ENCODE data around the gene SPINK2.

The SPINK2 gene

DNA sequence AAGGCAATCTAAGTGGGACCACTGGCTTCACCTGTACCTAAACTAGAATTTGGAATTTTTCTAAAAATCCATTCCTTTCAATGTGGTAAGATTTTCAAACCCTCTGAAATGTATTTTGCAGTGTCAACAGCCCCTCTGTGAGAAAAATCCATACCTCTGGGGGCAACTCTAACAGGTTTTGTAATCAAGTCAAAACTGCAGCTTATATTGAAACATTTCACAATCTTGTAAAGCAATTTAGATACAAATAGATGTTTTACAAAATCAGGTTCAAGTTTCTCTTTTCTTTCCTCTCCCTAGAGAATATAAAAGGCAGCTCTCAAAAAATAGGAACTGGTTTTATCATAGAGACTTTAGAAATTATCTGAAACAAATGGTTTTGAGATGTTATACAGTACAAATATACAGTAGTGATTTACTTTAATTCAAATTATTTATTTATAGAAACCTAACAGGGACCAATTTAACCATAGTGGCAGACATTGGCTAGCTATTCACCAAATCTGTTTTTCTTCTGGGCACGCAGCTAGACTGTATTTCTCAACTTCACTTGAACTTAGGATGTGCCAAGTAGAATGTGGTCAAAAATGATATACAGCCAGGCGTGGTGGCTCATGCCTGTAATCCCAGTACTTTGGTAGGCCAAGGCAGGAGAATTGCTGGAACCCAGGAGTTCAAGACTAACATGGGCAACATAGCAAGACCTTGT, 36.3 kb upstream of the SPINK2 start:
- H3K27ac ChIP-seq, result no peak overlapping the region
- TF ChIP-seq, protein P1, sequence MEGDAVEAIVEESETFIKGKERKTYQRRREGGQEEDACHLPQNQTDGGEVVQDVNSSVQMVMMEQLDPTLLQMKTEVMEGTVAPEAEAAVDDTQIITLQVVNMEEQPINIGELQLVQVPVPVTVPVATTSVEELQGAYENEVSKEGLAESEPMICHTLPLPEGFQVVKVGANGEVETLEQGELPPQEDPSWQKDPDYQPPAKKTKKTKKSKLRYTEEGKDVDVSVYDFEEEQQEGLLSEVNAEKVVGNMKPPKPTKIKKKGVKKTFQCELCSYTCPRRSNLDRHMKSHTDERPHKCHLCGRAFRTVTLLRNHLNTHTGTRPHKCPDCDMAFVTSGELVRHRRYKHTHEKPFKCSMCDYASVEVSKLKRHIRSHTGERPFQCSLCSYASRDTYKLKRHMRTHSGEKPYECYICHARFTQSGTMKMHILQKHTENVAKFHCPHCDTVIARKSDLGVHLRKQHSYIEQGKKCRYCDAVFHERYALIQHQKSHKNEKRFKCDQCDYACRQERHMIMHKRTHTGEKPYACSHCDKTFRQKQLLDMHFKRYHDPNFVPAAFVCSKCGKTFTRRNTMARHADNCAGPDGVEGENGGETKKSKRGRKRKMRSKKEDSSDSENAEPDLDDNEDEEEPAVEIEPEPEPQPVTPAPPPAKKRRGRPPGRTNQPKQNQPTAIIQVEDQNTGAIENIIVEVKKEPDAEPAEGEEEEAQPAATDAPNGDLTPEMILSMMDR (conservative IDR thresholded peaks at IDR 0.05), result no peak
- TF ChIP-seq ZFX (IDR thresholded peaks at IDR 0.05), result no peak

DNA sequence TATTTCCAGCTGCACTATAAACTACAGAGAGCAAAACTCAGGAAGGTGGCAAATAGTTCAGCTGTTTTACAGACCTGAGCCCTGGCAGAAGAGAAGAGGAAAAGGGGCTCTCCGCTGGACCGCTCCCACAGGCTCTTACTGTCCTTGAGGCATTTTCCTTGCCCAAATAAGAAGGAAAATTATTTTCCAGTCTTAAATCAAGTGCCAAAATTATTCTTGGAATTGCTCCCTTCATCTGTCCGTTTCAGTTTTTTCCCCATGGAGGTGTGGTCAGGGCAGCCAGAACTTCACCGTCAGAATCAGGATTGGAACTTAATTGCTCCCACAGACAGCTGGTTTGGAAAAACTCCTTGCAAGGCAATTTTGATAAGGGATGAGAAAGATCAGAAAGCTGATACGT, 35.2 kb upstream of the SPINK2 start:
- H3K27ac ChIP-seq, result no peak overlapping the region
- TF ChIP-seq, protein P1 (conservative IDR thresholded peaks at IDR 0.05), result no peak
- TF ChIP-seq ZFX (IDR thresholded peaks at IDR 0.05), result no peak

DNA sequence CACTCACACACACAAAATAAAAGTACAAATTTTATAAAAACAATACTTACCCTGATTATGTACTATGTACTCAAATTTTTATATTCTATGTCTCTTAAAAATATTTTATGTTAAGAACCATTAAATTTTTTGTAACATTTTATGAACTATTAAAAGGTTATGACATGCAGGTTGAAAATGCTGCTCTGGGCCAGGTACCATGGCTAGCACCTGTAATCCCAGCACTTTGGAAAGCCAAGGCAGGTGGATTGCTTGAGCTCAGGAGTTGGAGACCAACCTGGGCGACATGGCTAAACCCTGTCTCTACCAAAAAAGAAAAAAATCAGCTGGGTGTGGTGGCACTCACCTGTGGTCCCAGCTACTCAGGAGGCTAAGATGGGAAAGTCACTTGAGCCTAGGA, 29.4 kb upstream of the SPINK2 start:
- no peak overlapping the region for H3K27ac ChIP-seq
- TF ChIP-seq, protein P1 (conservative IDR thresholded peaks at IDR 0.05), result no peak
- TF ChIP-seq ZFX (IDR thresholded peaks at IDR 0.05), result no peak

DNA sequence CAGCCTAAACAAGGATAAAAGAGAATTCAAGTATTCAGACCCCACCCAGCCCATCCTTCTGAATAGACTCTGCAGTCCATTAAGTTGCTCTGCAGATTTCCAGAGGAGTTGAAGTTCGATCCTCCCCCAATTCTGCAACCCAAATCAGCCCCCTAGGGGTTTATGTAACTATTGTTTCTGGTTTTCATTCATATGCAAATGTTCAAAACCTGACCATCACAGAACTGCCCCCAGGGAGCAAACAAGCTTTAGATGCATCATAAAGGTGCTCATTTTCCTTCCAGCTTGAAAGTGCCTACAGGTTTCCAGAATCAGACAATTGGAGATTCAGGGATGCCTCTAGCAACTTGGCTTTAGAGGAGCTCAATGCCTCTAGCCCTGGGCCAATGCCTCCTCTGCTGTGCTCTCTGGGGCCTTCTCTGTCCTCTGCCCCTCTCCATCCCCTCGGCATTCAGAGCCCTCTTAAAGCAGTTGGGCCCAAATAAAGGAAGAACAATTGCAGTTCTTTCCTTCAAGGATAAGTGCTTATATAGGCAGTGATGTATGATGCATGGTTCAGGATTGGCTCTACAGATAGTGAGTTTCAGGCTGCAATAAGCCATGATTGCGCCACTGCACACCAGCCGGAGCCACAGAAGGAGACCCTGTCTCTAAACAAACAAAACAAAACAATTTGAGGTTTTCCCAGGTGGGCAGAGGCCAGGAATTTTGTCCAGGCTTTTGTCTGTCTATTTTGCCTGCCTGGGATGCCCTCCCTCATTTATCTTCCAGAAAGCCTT, 23.5 kb upstream of the SPINK2 start:
- TF ChIP-seq ZFX (IDR thresholded peaks at IDR 0.05), result no peak
- TF ChIP-seq, protein P1 (conservative IDR thresholded peaks at IDR 0.05), result no peak
- H3K27ac ChIP-seq, result no peak overlapping the region

DNA sequence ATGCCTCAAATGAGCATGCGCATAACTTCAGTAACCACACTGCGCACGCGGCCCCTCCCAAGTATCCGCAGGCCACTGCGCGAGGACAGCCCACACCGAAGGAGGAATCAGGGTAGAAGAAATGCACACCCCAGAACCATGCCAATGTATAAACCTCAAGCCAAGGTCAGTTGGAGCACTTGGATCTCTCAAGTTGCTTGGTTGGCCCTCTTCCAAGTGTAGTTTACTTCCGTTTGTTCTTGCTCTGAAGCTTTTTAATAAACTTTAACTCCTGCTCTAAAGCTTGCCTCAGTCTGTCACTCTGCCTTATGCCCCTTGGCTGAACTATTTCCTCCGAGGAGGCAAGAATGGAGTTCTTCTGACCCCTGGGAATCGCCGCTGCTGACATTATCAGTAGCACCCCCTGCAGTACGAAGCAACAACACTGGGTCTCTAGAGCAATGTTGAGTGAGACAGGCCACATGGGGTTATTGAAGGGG, 22.0 kb upstream of the SPINK2 start:
- TF ChIP-seq, protein P1 (conservative IDR thresholded peaks at IDR 0.05), result no peak
- TF ChIP-seq ZFX (IDR thresholded peaks at IDR 0.05), result no peak
- 0 out of 2 replicates have a peak overlapping the region, but pooled peaks have one; percentile 6 for H3K27ac ChIP-seq

DNA sequence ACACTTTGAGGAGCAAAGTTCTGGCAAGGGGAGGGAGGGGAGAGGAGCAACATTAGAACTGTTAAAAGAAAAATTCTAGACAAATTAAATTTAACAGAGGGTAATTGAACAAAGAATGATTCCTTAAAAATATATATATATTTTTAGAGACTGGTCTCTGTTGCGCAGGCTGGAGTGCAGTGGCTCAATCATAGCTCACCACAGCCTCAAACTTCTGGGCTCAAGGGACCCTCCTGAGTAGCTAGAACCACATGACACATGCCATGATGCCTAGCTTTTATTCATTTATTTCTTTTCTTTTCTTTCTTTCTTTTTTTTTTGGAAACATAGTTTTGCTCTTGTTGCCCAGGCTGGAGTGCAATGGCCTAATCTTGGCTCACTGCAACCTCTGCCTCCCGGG, 19.1 kb upstream of the SPINK2 start:
- TF ChIP-seq, protein P1 (conservative IDR thresholded peaks at IDR 0.05), result no peak
- TF ChIP-seq ZFX (IDR thresholded peaks at IDR 0.05), result no peak
- no peak overlapping the region for H3K27ac ChIP-seq
